A549 (cell line): Measurements from ENCODE around the gene UBXN7. TPM values are rescaled to one million over a fixed set of nuclear protein-coding genes. Genes with fewer than 3 reads are reported as not detected.

Experiments used
- ATAC-seq, 2 experiments: fragments of 200-7000 bp in 1 of 2; fragments of >200 bp in 1 of 2; cut with Nextera tagmentation in 1 of 2; cut with Tn5 transposase in 1 of 2; 3 replicates each; pipeline versions ENCODE4 v1.8.0 to v1.9.1; 2018 to 2020; ENCODE audit warnings: mild to moderate bottlenecking in 1 of 2, moderate library complexity in 1 of 2
- CTCF ChIA-PET: fragments of 300-600 bp; sonication (Branson Sonifier 250); formaldehyde crosslinking; extraction: SDS; loops from one replicate; lab custom pipeline; 2021; ENCODE audit warnings: antibody characterized with exemption, inconsistent platforms; lab: Yijun Ruan, JAX
- POLR2A ChIA-PET: fragments of 350-600 bp; formaldehyde crosslinking; extraction: SDS; loops from one replicate; lab custom pipeline; 2021; ENCODE audit warnings: antibody characterized with exemption, inconsistent platforms; lab: Yijun Ruan, JAX
- DNase-seq, 2 experiments: peaks; one replicate each; pipeline versions ENCODE4 v3.0.0 to v3.0.0-alpha.2; 2011 to 2016; ENCODE audit warnings: low read depth in 1 of 2, low spot score in 1 of 2
- FAIRE-seq: peaks from 2 replicates; lab custom pipeline; 2011; peaks lifted over from hg19 to GRCh38; lab: Jason Lieb, UNC
- H3K27ac ChIP-seq, 2 experiments: fragments of >200 bp; sonication (Bioruptor Twin); formaldehyde crosslinking; 3 replicates each; pipeline ENCODE4 v1.5.1; 2016 to 2017
- H3K4me1 ChIP-seq: fragments of >200 bp; sonication (Bioruptor Twin); formaldehyde crosslinking; 3 replicates; pipeline ENCODE4 v1.6.1; 2016
- H3K4me2 ChIP-seq: fragments of >200 bp; sonication (Bioruptor Twin); formaldehyde crosslinking; 3 replicates; pipeline ENCODE4 v1.6.1; 2016
- H3K4me3 ChIP-seq: fragments of >200 bp; sonication (Bioruptor Twin); formaldehyde crosslinking; 3 replicates; pipeline ENCODE4 v1.5.1; 2016
- H3K9me3 ChIP-seq: fragments of >200 bp; sonication (Bioruptor Twin); formaldehyde crosslinking; 3 replicates; pipeline ENCODE4 v1.6.1; 2016
- CBX2 ChIP-seq: fragments of 200-600 bp; sonication (generic); IDR thresholded peaks from 2 replicates; pipeline ENCODE4 v1.6.1; 2016; ENCODE audit warnings: low read depth, mild to moderate bottlenecking, borderline replicate concordance
- CBX8 ChIP-seq: fragments of 200-600 bp; sonication (generic); IDR thresholded peaks from 2 replicates; pipeline ENCODE4 v1.6.1; 2016
- CHD2 ChIP-seq: fragments of 150-350 bp; IDR thresholded peaks from 2 replicates; pipeline ENCODE4 v1.6.1; 2014; ENCODE audit warnings: low read length; ENCODE audit not compliant: partially characterized antibody
- E2F6 ChIP-seq: IDR thresholded peaks from 2 replicates; pipeline ENCODE4 v1.6.1; 2012; ENCODE audit warnings: low read depth, borderline replicate concordance
- ESRRA ChIP-seq: fragments of 150-350 bp; IDR thresholded peaks from 2 replicates; pipeline ENCODE4 v1.6.1; 2014; ENCODE audit warnings: mild to moderate bottlenecking, low read length, borderline replicate concordance
- FOSL2 ChIP-seq, 2 experiments: fragments of 450-650 bp in 1 of 2; fragments of >200 bp in 1 of 2; sonication (Bioruptor Twin) in 1 of 2; formaldehyde crosslinking; IDR thresholded peaks; 2 replicates each; pipeline versions ENCODE4 v1.5.0 to v1.6.1; 2016 to 2020; ENCODE audit warnings: mild to moderate bottlenecking in 1 of 2, moderate library complexity in 1 of 2
- FOXS1 ChIP-seq: fragments of 250-450 bp; sonication (Bioruptor Pico); IDR thresholded peaks from 2 replicates; pipeline ENCODE4 v1.5.0; 2020; ENCODE audit warnings: mild to moderate bottlenecking, moderate library complexity
- HDAC2 ChIP-seq: fragments of 200-600 bp; sonication (generic); IDR thresholded peaks from 2 replicates; pipeline ENCODE4 v1.6.1; 2016
- HEYL ChIP-seq: fragments of 250-450 bp; sonication (Bioruptor Pico); IDR thresholded peaks from 2 replicates; pipeline ENCODE4 v1.8.0; 2021; ENCODE audit warnings: mild to moderate bottlenecking, moderate library complexity
- HOXB5 ChIP-seq: fragments of 250-450 bp; sonication (Bioruptor Pico); IDR thresholded peaks from 2 replicates; pipeline ENCODE4 v1.5.0; 2020; ENCODE audit warnings: mild to moderate bottlenecking, moderate library complexity
- JUN ChIP-seq, 2 experiments: fragments of >200 bp; sonication (Bioruptor Twin); formaldehyde crosslinking; IDR thresholded peaks; 2 replicates in 1 of 2; 3 replicates in 1 of 2; pipeline ENCODE4 v1.6.1; 2016 to 2017
- JUNB ChIP-seq: fragments of >200 bp; sonication (Bioruptor Twin); formaldehyde crosslinking; IDR thresholded peaks from 2 replicates; pipeline ENCODE4 v1.6.1; 2016
- KDM1A ChIP-seq: fragments of 200-600 bp; sonication (generic); IDR thresholded peaks from 2 replicates; pipeline ENCODE4 v1.6.1; 2016; ENCODE audit warnings: low read depth, mild to moderate bottlenecking
- KDM5A ChIP-seq: fragments of 200-600 bp; sonication (generic); IDR thresholded peaks from 2 replicates; pipeline ENCODE4 v1.6.1; 2016; ENCODE audit warnings: antibody characterized with exemption, mild to moderate bottlenecking
- MAX ChIP-seq: IDR thresholded peaks from 2 replicates; pipeline ENCODE4 v1.6.1; 2012
- MAZ ChIP-seq: fragments of 150-350 bp; IDR thresholded peaks from 2 replicates; pipeline ENCODE4 v1.6.1; 2014; ENCODE audit warnings: antibody characterized with exemption, low read depth, low read length, borderline replicate concordance
- MYC ChIP-seq: IDR thresholded peaks from 2 replicates; pipeline ENCODE4 v1.6.1; 2012; ENCODE audit warnings: mild to moderate bottlenecking, inconsistent platforms, low read length, improper control_type of control experiment, borderline replicate concordance
- NR3C1 ChIP-seq: fragments of >200 bp; sonication (Bioruptor Twin); formaldehyde crosslinking; IDR thresholded peaks from 3 replicates; pipeline ENCODE4 v1.6.1; 2017
- POLR2A ChIP-seq: IDR thresholded peaks from 2 replicates; pipeline ENCODE4 v1.6.1; 2012; ENCODE audit warnings: mild to moderate bottlenecking, low read length
- RAD21 ChIP-seq, 2 experiments: fragments of >200 bp in 1 of 2; sonication (Bioruptor Twin) in 1 of 2; formaldehyde crosslinking in 1 of 2; IDR thresholded peaks in 1 of 2; conservative IDR thresholded peaks in 1 of 2; 2 replicates in 1 of 2; 3 replicates in 1 of 2; pipeline ENCODE4 v1.6.1; 2012 to 2018; ENCODE audit warnings: inconsistent platforms in 1 of 2
- RARB ChIP-seq: fragments of 250-450 bp; sonication (Bioruptor Pico); IDR thresholded peaks from 2 replicates; pipeline ENCODE4 v1.8.0; 2021; ENCODE audit warnings: mild to moderate bottlenecking, moderate library complexity
- RFX5 ChIP-seq: fragments of 450-650 bp; IDR thresholded peaks from 2 replicates; pipeline ENCODE4 v1.7.1; 2014; ENCODE audit warnings: antibody characterized with exemption, mild to moderate bottlenecking, moderate library complexity
- RNF2 ChIP-seq: fragments of 200-600 bp; sonication (generic); IDR thresholded peaks from 2 replicates; pipeline ENCODE4 v1.6.1; 2016; ENCODE audit warnings: low read depth, mild to moderate bottlenecking, antibody characterized with exemption, moderate library complexity, borderline replicate concordance
- TFCP2L1 ChIP-seq: fragments of 250-450 bp; sonication (Bioruptor Pico); IDR thresholded peaks from 2 replicates; pipeline ENCODE4 v1.5.0; 2021; ENCODE audit warnings: mild to moderate bottlenecking
- ZFP36 ChIP-seq: fragments of 450-650 bp; IDR thresholded peaks from 2 replicates; pipeline ENCODE4 v1.6.1; 2014; ENCODE audit warnings: borderline replicate concordance; ENCODE audit not compliant: partially characterized antibody
- ZNF302 ChIP-seq: fragments of 250-450 bp; sonication (Bioruptor Pico); IDR thresholded peaks from 2 replicates; pipeline ENCODE4 v1.9.0; 2021; ENCODE audit warnings: inconsistent platforms, mild to moderate bottlenecking, moderate library complexity
- ZSCAN20 ChIP-seq: fragments of 250-450 bp; sonication (Bioruptor Pico); IDR thresholded peaks from 2 replicates; pipeline ENCODE4 v1.8.0; 2022; ENCODE audit warnings: mild to moderate bottlenecking, moderate library complexity
- WGBS: methylation state at CpG from one replicate; pipeline ENCODE4 v1.1.6; 2017; ENCODE audit errors: missing lambda C conversion rate; 5-methylcytosine and 5-hydroxymethylcytosine counted together
- polyA plus RNA-seq, 4 experiments: library from polyadenylated mRNA; depleted of rRNA in 3 of 4; stranded (reverse); fragments of >200 nt; fragmentation: RNase III in 1 of 4; extraction: RNeasy Plus Mini Kit Qiagen cat#74134 plus additional on column Dnase treatment in 1 of 4; gene quantifications; 2 replicates in 3 of 4; 3 replicates in 1 of 4; pipeline ENCODE4 v1.2.3, GENCODE V29; 2011 to 2017
- TF ChIP-seq, protein P1 (sequence below): fragments of 200-600 bp; sonication (generic); IDR thresholded peaks from 2 replicates; pipeline ENCODE4 v1.6.1; 2016; ENCODE audit warnings: antibody characterized with exemption, mild to moderate bottlenecking, moderate library complexity

UBXN7 gene
- polyA plus RNA-seq, 2 of the 4 experiments (the other 2 are of a cell fraction): 7.9 to 14.5 TPM

DNA sequence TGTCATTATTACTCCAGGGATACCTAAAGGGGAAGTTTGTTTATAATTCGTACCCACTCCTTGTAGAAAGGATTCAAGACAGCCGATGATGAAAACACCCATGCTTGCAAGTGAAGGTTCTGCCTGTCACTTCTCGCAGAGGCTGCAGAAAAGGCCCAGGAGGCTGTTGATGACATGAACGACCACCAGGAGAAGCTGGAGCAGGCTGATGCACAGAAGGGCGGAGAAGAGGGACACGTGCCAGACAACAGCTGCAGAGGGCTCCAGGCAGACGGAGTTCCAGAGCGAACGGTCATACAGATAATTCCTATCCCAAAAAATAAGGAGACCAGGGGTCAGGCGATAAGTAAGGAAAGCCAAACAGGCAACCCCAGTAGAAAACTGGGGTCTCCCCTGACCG is 108.5 kb downstream of the UBXN7 start (continued):
- TF ChIP-seq, protein P1, sequence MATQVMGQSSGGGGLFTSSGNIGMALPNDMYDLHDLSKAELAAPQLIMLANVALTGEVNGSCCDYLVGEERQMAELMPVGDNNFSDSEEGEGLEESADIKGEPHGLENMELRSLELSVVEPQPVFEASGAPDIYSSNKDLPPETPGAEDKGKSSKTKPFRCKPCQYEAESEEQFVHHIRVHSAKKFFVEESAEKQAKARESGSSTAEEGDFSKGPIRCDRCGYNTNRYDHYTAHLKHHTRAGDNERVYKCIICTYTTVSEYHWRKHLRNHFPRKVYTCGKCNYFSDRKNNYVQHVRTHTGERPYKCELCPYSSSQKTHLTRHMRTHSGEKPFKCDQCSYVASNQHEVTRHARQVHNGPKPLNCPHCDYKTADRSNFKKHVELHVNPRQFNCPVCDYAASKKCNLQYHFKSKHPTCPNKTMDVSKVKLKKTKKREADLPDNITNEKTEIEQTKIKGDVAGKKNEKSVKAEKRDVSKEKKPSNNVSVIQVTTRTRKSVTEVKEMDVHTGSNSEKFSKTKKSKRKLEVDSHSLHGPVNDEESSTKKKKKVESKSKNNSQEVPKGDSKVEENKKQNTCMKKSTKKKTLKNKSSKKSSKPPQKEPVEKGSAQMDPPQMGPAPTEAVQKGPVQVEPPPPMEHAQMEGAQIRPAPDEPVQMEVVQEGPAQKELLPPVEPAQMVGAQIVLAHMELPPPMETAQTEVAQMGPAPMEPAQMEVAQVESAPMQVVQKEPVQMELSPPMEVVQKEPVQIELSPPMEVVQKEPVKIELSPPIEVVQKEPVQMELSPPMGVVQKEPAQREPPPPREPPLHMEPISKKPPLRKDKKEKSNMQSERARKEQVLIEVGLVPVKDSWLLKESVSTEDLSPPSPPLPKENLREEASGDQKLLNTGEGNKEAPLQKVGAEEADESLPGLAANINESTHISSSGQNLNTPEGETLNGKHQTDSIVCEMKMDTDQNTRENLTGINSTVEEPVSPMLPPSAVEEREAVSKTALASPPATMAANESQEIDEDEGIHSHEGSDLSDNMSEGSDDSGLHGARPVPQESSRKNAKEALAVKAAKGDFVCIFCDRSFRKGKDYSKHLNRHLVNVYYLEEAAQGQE: no peak

DNA sequence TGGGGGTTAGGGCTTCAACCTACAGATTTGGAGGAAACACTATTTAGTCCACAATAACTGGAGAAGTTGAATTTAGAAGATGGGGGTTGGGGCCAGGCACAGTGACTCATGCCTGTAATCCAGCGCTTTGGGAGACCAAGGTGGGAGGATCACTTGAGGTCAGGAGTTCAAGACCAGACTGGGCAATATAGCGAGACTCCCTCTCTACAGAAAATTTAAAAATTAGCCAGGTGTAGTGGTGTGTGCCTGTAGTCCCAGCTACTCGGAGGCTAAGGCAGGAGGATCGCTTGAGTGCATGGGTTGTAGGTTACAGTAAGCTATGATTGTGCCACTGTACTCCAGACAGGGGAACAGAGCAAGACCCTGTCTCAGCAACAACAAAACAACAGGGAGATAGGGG is 109.2 kb downstream of the UBXN7 start:
- Histone ChIP-seq H3K4me3 (no peak overlapping the region), H3K4me2 (no peak overlapping the region), H3K27ac (no peak overlapping the region), H3K4me1 (no peaks in the 10 kb centered on the region), H3K9me3 (no peaks in the 10 kb centered on the region)
- FAIRE-seq (no peak), DNase-seq (no peak), ATAC-seq (no peak)
- 86% methylated on average over 4 of the region's 4 CpGs for WGBS
- POLR2A ChIA-PET: no interaction called here
- TF ChIP-seq ZNF302 (CRISPR knock-in tag) (no peak), ESRRA (no peak), MAZ (no peak), HOXB5 (CRISPR knock-in tag) (no peak), TFCP2L1 (no peak), NR3C1 (no peak), ZFP36 (no peak), E2F6 (no peak), CHD2 (no peak), JUNB (no peak), RNF2 (no peak)
- CTCF ChIA-PET: no interaction called here

- peaks cover 5% of the 10 kb centered on the region; the same call in 1 of the 3 replicates for H3K4me1 ChIP-seq
- FAIRE-seq (no peak), ATAC-seq (no peak), DNase-seq (no peak)
- TF ChIP-seq RAD21 (conservative IDR thresholded peaks at IDR 0.05 in 1 of 2, IDR thresholded peaks at IDR 0.05 in 1 of 2) (no peak), E2F6 (no peak), FOXS1 (CRISPR knock-in tag) (no peak), ESRRA (no peak), MYC (no peak), RFX5 (no peak), MAX (no peak), POLR2A (no peak), FOSL2 (IDR thresholded peaks at IDR 0.05) (no peak), FOSL2 (CRISPR knock-in tag; IDR thresholded peaks at IDR 0.05) (no peak), ZSCAN20 (CRISPR knock-in tag) (no peak), JUN (IDR thresholded peaks at IDR 0.05) (no peak), CBX2 (no peak), KDM1A (no peak), ZNF302 (CRISPR knock-in tag) (no peak), CBX8 (no peak), HEYL (CRISPR knock-in tag) (no peak), KDM5A (no peak), HDAC2 (no peak), RARB (CRISPR knock-in tag) (no peak)
- ChIA-PET CTCF (no interaction called here), POLR2A (interaction anchor here (0.7 kb wide), 1 partner anchor 78 kb away, joined by 8 read pairs; no protein-coding TSS in a partner anchor)
- no peak overlapping the region for H3K27ac ChIP-seq
- H3K4me2 ChIP-seq: no peak overlapping the region
- WGBS: 98% methylated on average over 9 of the region's 11 CpGs
- no peaks in the 10 kb centered on the region for H3K9me3 ChIP-seq
- H3K4me3 ChIP-seq: no peak overlapping the region
Measured at GRCh38 chr3:196321162-196321561, 111.1 kb downstream of the UBXN7 start.
